Measurements from ENCODE around the gene SLFNL1.

- TF ChIP-seq CTCF (IDR thresholded peaks at IDR 0.05) (no peak), POLR2A (IDR thresholded peaks at IDR 0.05) (no peak)
Observed at GRCh38 chr1:40973912-40974311, 47.6 kb downstream of the SLFNL1 start.
